Testis (tissue), 3 donors: ENCODE results near the gene EDC3. TPM values are rescaled to one million over a fixed set of nuclear protein-coding genes. Genes with fewer than 3 reads are reported as not detected.

Experiments
- DNase-seq: peaks from one replicate; pipeline ENCODE4 v3.0.0-alpha.2; 2019
- H3K27ac ChIP-seq, 2 donors: fragments of 200-600 bp; sonication (generic); one replicate each; pipeline ENCODE4 v1.5.1; 2019
- H3K27me3 ChIP-seq: fragments of 200-600 bp; sonication (generic); one replicate; pipeline ENCODE4 v1.5.1; 2019
- H3K36me3 ChIP-seq: fragments of 200-600 bp; sonication (generic); one replicate; pipeline ENCODE4 v1.5.1; 2017; ENCODE audit warnings: low read depth; ENCODE audit errors: missing control alignments
- H3K4me1 ChIP-seq: fragments of 200-600 bp; sonication (generic); one replicate; pipeline ENCODE4 v1.5.1; 2019
- H3K4me3 ChIP-seq, 2 donors: fragments of 200-600 bp; sonication (generic); one replicate each; pipeline ENCODE4 v1.5.1; 2017 to 2019
- H3K9me3 ChIP-seq: fragments of 200-600 bp; sonication (generic); one replicate; pipeline ENCODE4 v1.5.1; 2017
- CTCF ChIP-seq, 3 experiments: fragments of 450-650 bp in 2 of 3; fragments of 200-600 bp in 1 of 3; sonication (generic) in 1 of 3; IDR thresholded peaks; one replicate each; pipeline ENCODE4 v1.5.1; 2016 to 2019; ENCODE audit warnings: antibody characterized with exemption in 3 of 3, mild to moderate bottlenecking in 2 of 3, moderate library complexity in 1 of 3
- POLR2A ChIP-seq: fragments of 450-650 bp; IDR thresholded peaks from one replicate; pipeline ENCODE4 v1.6.1; 2017; ENCODE audit warnings: antibody characterized with exemption, mild to moderate bottlenecking, moderate library complexity
- WGBS, 2 donors: methylation state at CpG; one replicate each; pipeline ENCODE4 v1.1.5; 2018; 5-methylcytosine and 5-hydroxymethylcytosine counted together
- intact Hi-C: fragments of 100-400 bp; cut with DNase I; formaldehyde crosslinking; loops from one replicate; pipeline ENCODE4 v1.15.1; 2023; ENCODE audit warnings: low total_unique reads
- polyA plus RNA-seq: library from polyadenylated mRNA; stranded (reverse); fragments of 350-450 nt; fragmentation: Illumina TruSeq; extraction: RNeasy Lipid Tissue Mini Kit (QIAGEN cat#74804); gene quantifications from one replicate; pipeline ENCODE4 v1.2.3, GENCODE V29; 2014; ENCODE audit warnings: low read depth, low replicate concordance; ENCODE audit not compliant: insufficient read depth
- total RNA-seq, 2 donors: library from RNA; depleted of rRNA; stranded (reverse); fragments of >200 nt; gene quantifications; one replicate each; pipeline ENCODE4 v1.2.3, GENCODE V29; 2016

Gene EDC3
- total and polyA plus RNA-seq, 3 donors from 2014 or later: 53.8 to 96.0 (median 56.5) TPM

GRCh38 chr15:74646480-74646879 lies 49.3 kb downstream of the EDC3 start:
- intact Hi-C loops: no loop called here
- no peak overlapping the region for H3K27ac ChIP-seq
- H3K27me3 ChIP-seq: no peaks in the 10 kb centered on the region
- H3K9me3 ChIP-seq: no peaks in the 10 kb centered on the region
- no peak for TF ChIP-seq POLR2A
- no peak for TF ChIP-seq CTCF (IDR thresholded peaks at IDR 0.05)
- no peaks in the 10 kb centered on the region for H3K36me3 ChIP-seq
- peaks cover 11% of the 10 kb centered on the region for H3K4me1 ChIP-seq
- H3K4me3 ChIP-seq: no peak overlapping the region
- no peak for DNase-seq

GRCh38 chr15:74643665-74644204 lies 52.1 kb downstream of the EDC3 start:
- Histone ChIP-seq H3K4me3 (no peak overlapping the region), H3K4me1 (peaks cover 6% of the 10 kb centered on the region), H3K27me3 (no peaks in the 10 kb centered on the region), H3K27ac (peak overlapping the region in 1 of 2 donors; percentile 36), H3K36me3 (no peaks in the 10 kb centered on the region), H3K9me3 (no peaks in the 10 kb centered on the region)
- intact Hi-C loops: no loop called here
- 68 to 82% methylated on average over 2 of the region's 2 CpGs for WGBS, 2 donors
- no peak for DNase-seq
- no peak for TF ChIP-seq POLR2A
- TF ChIP-seq CTCF (IDR thresholded peaks at IDR 0.05): no peak

- WGBS, 2 donors: 40 to 52% methylated on average over 11 of the region's 11 CpGs
- no peak overlapping the region for H3K4me3 ChIP-seq
- H3K36me3 ChIP-seq: no peaks in the 10 kb centered on the region
- H3K9me3 ChIP-seq: no peaks in the 10 kb centered on the region
- no peak for DNase-seq
- TF ChIP-seq POLR2A: no peak
- TF ChIP-seq CTCF (IDR thresholded peaks at IDR 0.05): no peak
- peaks cover 6% of the 10 kb centered on the region for H3K4me1 ChIP-seq
- H3K27ac ChIP-seq: peak overlapping the region in 1 of 2 donors; percentile 36
- H3K27me3 ChIP-seq: no peaks in the 10 kb centered on the region
- intact Hi-C loops: no loop called here
Observed at GRCh38 chr15:74642734-74643664, 52.8 kb downstream of the EDC3 start.

GRCh38 chr15:74642348-74642733 lies 53.5 kb downstream of the EDC3 start:
- no peaks in the 10 kb centered on the region for H3K36me3 ChIP-seq
- no peak overlapping the region for H3K4me3 ChIP-seq
- WGBS, 2 donors: 64 to 71% methylated on average over 4 of the region's 4 CpGs
- intact Hi-C loops: no loop called here
- peak overlapping the region in 1 of 2 donors; percentile 36 for H3K27ac ChIP-seq
- TF ChIP-seq CTCF (IDR thresholded peaks at IDR 0.05): no peak
- TF ChIP-seq POLR2A: no peak
- H3K27me3 ChIP-seq: no peaks in the 10 kb centered on the region
- H3K9me3 ChIP-seq: no peaks in the 10 kb centered on the region
- peaks cover 6% of the 10 kb centered on the region for H3K4me1 ChIP-seq
- DNase-seq: no peak
